ENCODE data around the gene TLCD3A.

Gene TLCD3A

GRCh38 chr17:728911-729310 is 3.5 kb upstream of the TLCD3A start:
- no peak for TF ChIP-seq GATA3 (IDR thresholded peaks at IDR 0.05; ENCODE audit: low read depth, low read length)

GRCh38 chr17:731644-732066 is 741 bp upstream of the TLCD3A start:
- no peak for TF ChIP-seq GATA2 (IDR thresholded peaks at IDR 0.05; ENCODE audit: low read depth, low read length)
- no peak for TF ChIP-seq GATA3 (IDR thresholded peaks at IDR 0.05; ENCODE audit: low read depth, low read length)

GRCh38 chr17:732902-733720 is 715 bp downstream of the TLCD3A start:
- TF ChIP-seq GATA3 (IDR thresholded peaks at IDR 0.05; ENCODE audit: low read depth, low read length) = no peak
- no peak for TF ChIP-seq GATA2 (IDR thresholded peaks at IDR 0.05; ENCODE audit: low read depth, low read length)

GRCh38 chr17:733743-734142 is 1.3 kb downstream of the TLCD3A start:
- TF ChIP-seq GATA3 (IDR thresholded peaks at IDR 0.05; ENCODE audit: low read depth, low read length) = no peak
- TF ChIP-seq GATA2 (IDR thresholded peaks at IDR 0.05; ENCODE audit: low read depth, low read length) = no peak

- TF ChIP-seq GATA3 (IDR thresholded peaks at IDR 0.05; ENCODE audit: low read depth, low read length) = no peak
- TF ChIP-seq GATA2 (IDR thresholded peaks at IDR 0.05; ENCODE audit: low read depth, low read length) = no peak
These were observed 5.2 kb downstream of the TLCD3A start for GRCh38 chr17:737561-738113.

- TF ChIP-seq GATA2 (IDR thresholded peaks at IDR 0.05; ENCODE audit: low read depth, low read length) (no peak), GATA3 (IDR thresholded peaks at IDR 0.05; ENCODE audit: low read depth, low read length) (no peak)
These were observed 8.0 kb downstream of the TLCD3A start for GRCh38 chr17:740240-741017.

- TF ChIP-seq GATA2 (IDR thresholded peaks at IDR 0.05; ENCODE audit: low read depth, low read length) = no peak
- no peak for TF ChIP-seq GATA3 (IDR thresholded peaks at IDR 0.05; ENCODE audit: low read depth, low read length)
These were observed 9.9 kb downstream of the TLCD3A start for GRCh38 chr17:742147-742793.

GRCh38 chr17:743139-743538 is 10.7 kb downstream of the TLCD3A start:
- TF ChIP-seq GATA3 (IDR thresholded peaks at IDR 0.05; ENCODE audit: low read depth, low read length) (no peak), GATA2 (IDR thresholded peaks at IDR 0.05; ENCODE audit: low read depth, low read length) (no peak)

- TF ChIP-seq GATA2 (IDR thresholded peaks at IDR 0.05; ENCODE audit: low read depth, low read length) (no peak), GATA3 (IDR thresholded peaks at IDR 0.05; ENCODE audit: low read depth, low read length) (no peak)
These were observed 12.5 kb downstream of the TLCD3A start for GRCh38 chr17:744937-745336.

- TF ChIP-seq GATA3 (IDR thresholded peaks at IDR 0.05; ENCODE audit: low read depth, low read length) (no peak), GATA2 (IDR thresholded peaks at IDR 0.05; ENCODE audit: low read depth, low read length) (no peak)
These were observed 13.0 kb downstream of the TLCD3A start for GRCh38 chr17:745406-745805.

- TF ChIP-seq GATA2 (IDR thresholded peaks at IDR 0.05; ENCODE audit: low read depth, low read length) (no peak), GATA3 (IDR thresholded peaks at IDR 0.05; ENCODE audit: low read depth, low read length) (no peak)
These were observed 13.8 kb downstream of the TLCD3A start for GRCh38 chr17:746181-746580.

GRCh38 chr17:746783-747629 is 14.6 kb downstream of the TLCD3A start:
- no peak for TF ChIP-seq GATA3 (IDR thresholded peaks at IDR 0.05; ENCODE audit: low read depth, low read length)
- no peak for TF ChIP-seq GATA2 (IDR thresholded peaks at IDR 0.05; ENCODE audit: low read depth, low read length)

GRCh38 chr17:750431-751037 is 18.1 kb downstream of the TLCD3A start:
- TF ChIP-seq GATA3 (IDR thresholded peaks at IDR 0.05; ENCODE audit: low read depth, low read length) (no peak), GATA2 (IDR thresholded peaks at IDR 0.05; ENCODE audit: low read depth, low read length) (no peak)

Measured in SH-SY5Y (cell line).